ENCODE data around the gene TNFAIP6.
"Not testable (repeated sequence)": the region's sequence is repeated elsewhere in the genome, so short reads cannot be mapped to it uniquely, and the experiment has no call there.

The TNFAIP6 gene, protein sequence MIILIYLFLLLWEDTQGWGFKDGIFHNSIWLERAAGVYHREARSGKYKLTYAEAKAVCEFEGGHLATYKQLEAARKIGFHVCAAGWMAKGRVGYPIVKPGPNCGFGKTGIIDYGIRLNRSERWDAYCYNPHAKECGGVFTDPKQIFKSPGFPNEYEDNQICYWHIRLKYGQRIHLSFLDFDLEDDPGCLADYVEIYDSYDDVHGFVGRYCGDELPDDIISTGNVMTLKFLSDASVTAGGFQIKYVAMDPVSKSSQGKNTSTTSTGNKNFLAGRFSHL

DNA sequence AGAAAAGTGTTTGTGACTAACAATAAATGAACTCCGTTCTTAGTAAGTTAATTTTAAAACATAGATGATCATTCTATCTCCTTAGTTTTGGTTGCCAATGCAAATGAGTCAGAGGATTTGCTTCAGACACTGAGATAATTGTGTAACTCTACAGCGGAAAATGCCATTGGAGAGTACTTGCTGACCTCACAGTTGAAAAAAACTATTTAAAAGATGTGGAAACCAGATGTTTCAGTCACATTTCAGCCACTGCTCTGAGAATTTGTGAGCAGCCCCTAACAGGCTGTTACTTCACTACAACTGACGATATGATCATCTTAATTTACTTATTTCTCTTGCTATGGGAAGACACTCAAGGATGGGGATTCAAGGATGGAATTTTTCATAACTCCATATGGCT lies at the start of gene TNFAIP6:
TNFAIP6 (plus strand) TSS at position 234 of the 400 bp plus-strand sequence; CDS start at position 309, 75 bp downstream.
- DNase-seq (ENCODE audit: low read depth): no peak

DNA sequence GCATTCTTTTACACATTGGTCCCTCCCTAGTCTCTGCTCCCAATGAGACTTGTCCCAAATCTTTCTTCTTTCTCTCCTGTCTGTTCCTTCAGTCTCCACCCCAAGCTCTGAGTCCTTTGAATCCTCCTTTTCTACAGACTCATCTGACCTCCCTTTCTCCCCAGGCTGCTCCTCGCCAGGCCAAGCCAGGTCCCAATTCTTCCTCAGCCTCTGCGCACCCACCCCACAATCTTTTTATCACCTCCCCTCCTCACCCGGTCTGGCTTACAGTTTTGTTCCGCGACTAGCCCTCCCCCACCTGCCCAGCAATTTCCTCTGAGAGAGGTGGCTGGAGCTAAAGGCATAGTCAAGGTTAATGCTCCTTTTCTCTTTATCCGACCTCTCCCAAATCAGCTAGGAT lies 47.1 kb upstream of the TNFAIP6 start:
- not testable (repeated sequence) for DNase-seq (ENCODE audit: low read depth)

DNA sequence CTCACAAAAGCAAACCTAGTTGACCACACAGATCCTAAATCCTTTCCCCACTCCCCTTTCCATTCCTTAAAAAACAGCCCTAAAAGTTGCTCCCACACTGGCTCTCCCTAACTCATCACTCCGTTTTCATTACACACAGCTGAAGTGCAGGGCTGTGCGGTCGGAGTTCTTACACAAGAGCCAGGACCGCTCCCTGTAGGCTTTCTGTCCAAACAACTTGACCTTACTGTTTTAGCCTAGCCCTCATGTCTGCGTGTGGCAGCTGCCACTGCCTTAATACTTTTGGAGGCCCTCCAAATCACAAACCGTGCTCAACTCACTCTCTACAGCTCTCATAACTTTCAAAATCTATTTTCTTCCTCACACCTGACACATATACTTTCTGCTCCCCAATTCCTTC lies 45.0 kb upstream of the TNFAIP6 start:
- not testable (repeated sequence) for DNase-seq (ENCODE audit: low read depth)

DNA sequence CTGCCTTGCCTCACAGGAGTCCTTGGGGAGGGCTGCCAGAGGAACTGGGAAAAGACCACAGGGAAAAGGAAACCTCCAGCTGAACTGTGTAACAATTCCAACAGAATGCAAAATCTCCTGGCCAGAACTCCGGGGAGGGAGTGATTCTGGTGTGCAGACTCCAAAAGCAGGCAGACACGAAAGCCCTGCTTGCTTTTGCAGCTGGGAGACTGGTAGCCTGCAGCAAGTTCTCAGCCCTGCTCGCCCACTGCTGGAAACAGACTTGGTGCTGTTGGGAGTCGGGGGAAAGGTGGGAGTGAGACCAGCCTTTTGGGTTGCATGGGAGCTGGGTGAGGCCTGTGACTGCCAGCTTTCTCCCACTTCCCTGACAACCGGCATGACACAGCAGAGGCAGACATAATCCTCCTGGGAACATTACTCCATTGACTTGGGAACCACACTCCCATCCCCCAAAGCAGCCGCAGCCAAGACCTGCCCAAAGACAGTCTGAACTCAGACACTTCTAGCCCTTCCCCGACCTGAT lies 42.0 kb upstream of the TNFAIP6 start:
- no peak for DNase-seq (ENCODE audit: low read depth)

DNA sequence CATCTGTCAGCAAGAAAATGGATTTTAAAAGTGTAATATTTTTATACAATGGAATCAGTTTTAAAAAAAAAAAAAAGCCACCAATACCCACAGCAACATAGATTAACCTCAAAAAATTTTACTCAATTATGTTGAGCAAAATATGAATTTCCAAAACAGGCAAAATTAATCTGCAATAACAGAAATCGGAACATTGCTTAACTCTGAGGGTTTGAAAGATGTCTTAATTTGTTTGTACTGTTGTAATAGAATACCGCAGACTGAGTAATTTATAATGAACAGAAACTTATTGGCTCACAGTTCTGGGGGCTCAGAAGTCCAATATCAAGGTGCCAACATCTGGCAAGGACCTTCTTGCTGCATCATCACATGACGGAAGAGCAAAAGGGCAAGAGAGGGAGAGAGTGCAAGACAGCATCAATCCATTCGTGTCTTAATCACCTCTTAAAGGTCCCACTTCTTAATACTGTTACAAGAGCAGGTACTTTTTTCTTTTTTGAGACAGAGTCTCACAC lies 31.8 kb upstream of the TNFAIP6 start:
- DNase-seq (ENCODE audit: low read depth): no peak

DNA sequence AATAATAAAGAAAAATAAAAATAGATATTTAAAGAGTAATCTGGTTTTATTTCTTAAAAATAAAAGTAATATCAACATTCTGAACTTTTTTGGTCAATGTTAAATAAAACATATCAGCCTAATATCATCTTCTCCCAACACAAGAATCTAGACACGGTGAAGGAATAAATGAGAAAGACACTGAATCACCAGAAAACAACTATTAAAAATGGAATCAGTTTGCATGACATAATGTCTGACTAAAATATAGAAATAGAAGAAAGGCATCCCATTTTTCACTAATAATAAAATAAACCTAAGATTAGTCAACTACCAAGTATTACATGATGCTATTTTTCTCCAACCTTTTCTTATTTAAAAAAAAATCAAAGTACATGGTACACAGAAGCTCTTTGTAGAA lies 30.8 kb upstream of the TNFAIP6 start:
- DNase-seq (ENCODE audit: low read depth): no peak

DNA sequence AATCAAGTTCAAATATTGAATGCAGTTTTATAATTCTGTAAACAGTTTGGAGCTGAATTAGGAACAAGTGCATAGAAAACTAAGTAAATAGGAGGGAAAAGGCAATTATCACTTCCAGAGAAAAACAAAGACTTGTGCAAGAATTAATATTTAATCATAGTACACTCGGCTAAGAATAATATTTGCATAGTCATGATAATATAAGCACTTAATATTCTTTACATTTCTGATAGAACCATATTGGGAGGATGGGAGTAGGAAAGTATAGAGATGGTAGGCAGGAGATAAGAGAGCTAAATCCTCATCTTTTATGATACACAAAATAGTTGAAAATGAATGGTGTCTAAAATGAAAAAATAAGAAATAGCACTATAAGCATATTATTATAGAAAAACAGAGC lies 27.4 kb upstream of the TNFAIP6 start:
- no peak for DNase-seq (ENCODE audit: low read depth)

DNA sequence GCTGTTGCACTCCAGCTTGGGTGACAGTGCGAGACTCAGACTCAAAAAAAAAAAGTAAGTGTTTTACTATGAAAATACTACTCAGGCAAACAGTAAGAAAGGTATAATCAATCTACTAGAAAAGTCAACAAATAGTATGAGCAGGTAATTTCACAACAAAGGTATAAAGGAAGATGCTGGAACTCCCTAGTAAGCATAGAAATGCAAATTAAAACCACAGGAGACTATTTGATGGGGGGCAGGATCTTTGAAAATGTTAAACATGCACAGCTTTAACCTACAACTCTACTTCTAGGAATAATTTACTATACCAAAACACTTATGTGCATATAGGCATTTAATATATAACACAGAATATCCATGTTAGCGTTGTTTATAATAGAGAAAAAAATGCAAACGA lies 24.3 kb upstream of the TNFAIP6 start:
- no peak for DNase-seq (ENCODE audit: low read depth)

DNA sequence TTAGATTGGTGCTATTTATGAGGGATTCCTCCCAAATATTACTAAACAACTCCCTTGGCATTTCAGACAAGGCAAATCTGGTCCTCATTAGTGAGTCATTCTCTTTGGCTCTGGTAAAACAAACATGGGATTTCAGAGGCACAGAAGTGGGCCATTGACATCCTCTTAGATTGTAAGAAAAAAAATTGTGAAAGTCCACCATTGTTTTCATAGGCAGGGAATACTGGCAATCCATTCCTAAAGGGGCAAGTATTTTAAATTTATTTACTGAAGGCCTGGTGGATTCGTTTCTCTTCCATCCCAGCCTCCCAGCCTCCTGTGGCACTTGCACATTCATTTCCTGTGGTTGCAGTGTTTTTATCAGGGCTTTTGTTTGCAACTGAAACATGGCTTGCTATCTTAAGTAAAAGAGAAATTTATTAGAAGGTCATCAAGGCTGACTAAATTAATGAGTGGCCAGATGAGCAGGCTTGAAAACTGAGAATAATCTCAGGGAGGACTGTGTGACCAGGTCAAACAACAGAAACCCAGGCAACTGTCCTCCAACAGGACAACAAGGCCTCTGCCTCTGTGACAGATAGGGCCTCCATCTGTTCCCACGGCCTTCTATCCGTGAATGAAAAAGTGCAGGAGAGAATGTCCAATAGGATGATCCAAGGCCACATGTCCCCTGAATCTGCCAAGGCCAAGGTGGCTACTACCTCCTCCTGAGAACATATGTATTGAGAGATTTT lies 23.1 kb upstream of the TNFAIP6 start:
- no peak for DNase-seq (ENCODE audit: low read depth)

DNA sequence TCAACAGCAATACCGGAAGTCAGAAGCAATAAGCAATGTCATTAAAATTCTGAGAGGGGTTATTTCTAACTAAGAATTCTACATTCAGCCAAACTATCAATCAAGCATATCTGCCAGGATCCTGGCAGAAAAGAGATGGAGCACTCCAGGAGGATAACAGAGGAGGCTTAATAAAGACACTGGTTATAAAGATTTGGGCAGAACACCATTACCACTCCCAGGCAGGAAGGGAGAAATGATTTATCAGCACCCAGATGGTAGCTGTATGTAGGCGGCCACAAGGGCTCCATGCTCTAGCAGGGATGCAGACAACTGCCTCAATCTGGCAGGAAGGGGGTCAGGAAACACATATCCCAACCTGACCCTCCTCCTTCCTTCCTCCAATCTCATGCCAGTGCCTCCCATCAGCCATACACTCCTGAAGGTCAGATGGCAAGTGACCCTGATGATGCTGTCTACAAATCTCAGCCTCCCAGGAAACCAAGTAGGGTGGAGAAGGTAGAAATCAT lies 20.5 kb upstream of the TNFAIP6 start:
- DNase-seq (ENCODE audit: low read depth): no peak

DNA sequence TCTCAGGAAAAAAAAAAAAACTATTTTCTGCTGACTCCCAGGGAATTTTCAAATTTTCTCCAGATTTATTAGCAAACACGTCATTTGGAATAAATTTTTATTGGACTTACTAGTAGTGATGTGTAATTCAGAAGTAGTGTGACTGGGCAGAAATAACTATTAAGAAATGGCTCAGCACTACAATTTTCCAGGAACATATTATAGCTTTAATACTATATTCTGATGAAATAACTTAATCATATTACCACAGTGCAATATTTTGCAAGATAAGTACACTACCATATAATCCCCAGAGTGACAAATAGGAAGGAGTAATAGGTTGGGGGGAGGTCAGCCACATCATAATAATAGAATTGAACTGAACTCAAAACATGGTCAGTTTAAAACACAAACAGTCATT lies 19.7 kb upstream of the TNFAIP6 start:
- DNase-seq (ENCODE audit: low read depth): no peak

DNA sequence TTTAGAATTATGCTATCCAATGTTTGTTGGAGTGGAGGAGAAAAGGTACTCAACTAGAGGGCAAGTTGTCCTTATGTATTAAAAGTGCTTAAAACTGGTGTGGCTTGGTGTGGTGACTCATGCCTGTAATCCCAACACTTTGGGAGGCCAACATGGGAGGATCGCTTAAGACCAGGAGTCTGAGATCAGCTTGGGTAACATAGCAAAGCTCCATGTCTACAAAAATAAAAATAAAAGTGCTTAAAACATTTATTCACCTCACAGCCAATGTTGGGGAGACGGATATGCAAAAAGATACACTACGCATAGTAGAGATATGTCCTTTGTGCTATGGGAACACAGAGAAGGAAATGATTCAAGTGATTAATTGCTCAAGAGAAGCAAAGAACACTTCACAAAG lies 19.3 kb upstream of the TNFAIP6 start:
- no peak for DNase-seq (ENCODE audit: low read depth)

DNA sequence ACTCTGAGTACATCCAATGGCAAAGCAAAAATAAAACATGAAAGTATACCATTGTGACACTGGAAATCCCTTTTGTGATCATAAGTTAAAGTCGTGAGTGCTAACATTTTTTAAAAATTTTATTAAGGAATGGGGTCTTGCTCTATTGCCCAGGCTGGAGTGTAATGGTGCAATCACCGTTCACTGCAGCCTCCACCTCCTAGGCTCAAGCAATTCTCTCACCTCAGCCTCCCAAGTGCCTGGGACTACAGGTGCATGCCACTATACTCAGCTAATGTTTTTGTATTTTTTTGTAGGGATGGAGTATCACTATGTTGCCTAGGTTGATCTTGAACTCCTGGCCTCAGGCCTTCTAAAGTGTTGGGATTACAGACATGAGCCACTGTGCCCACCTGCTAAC lies 14.3 kb upstream of the TNFAIP6 start:
- DNase-seq (ENCODE audit: low read depth): no peak

DNA sequence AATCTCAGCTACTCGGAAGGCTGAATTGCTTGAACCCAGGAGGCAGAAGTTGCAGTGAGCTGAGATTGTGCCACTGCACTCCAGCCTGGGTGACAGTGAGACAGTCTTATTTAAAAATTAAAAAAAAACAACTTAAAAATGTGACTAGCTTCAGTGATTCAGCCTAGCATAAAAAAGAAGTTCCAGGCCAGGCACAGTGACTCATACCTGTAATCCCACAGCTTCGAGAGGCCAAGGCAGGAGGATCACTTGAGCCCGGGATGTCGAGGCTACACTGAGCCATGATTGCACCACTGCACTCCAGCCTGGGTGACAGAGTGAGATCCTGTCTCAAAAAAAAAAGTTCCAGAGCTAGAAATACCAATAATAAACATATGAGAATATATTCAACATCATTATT lies 13.2 kb upstream of the TNFAIP6 start:
- not testable (repeated sequence) for DNase-seq (ENCODE audit: low read depth)

DNA sequence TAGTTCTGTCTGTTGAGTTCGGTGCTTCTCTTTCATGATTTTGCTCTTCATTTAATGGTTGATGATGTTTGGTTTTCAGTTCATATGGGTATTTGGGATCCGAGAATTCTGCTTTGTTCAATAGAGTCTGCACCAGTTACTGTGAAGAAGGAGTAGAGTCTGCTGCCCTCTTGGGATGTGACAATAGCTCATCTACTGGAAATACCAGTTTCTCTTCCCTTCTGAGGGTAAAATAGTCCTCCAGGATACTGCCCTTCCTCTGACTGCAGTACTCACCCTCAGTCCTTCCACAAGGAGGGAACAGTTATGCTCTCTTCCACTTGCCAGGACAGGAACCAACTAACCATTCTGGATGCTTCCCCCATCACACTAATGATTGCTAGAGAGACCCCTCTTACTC lies 12.5 kb upstream of the TNFAIP6 start:
- no peak for DNase-seq (ENCODE audit: low read depth)

DNA sequence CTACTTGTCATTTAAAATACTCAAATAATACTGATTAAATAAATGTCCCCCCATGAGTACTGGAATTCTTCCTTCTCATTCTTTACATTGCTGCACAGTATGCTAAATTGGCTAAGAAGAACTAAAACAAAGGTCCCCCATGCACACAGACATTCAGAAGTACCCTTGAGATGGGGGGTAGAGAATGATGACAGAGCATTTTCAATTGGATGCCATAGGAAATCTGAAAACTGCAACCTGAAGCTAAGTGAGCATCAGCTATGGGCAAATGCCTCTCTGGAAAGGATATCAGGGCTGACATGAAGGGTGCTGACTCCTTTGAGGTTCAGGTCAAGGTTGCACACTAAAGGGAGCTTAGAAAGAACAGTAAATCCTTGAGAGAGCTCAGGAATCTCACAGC lies 10.1 kb upstream of the TNFAIP6 start:
- DNase-seq (ENCODE audit: low read depth): no peak

DNA sequence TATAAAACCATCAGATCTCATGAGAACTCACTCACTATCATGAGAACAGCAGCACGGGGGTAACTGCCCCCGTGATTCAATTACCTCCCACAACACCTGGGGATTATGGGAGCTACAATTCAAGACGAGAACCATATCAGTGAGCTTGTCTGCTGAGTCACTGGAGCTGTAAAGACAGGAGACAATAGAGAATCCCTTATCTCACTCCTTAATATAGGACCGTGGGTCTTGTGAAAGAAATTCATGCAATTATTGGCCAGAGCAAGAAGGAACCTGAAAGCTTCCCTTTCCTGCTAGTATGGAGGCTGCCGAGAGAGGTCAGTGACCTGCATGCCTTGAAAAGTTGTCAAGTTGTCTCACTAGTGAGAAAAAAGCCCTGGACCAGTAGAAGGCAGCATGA lies 9.5 kb upstream of the TNFAIP6 start:
- no peak for DNase-seq (ENCODE audit: low read depth)

DNA sequence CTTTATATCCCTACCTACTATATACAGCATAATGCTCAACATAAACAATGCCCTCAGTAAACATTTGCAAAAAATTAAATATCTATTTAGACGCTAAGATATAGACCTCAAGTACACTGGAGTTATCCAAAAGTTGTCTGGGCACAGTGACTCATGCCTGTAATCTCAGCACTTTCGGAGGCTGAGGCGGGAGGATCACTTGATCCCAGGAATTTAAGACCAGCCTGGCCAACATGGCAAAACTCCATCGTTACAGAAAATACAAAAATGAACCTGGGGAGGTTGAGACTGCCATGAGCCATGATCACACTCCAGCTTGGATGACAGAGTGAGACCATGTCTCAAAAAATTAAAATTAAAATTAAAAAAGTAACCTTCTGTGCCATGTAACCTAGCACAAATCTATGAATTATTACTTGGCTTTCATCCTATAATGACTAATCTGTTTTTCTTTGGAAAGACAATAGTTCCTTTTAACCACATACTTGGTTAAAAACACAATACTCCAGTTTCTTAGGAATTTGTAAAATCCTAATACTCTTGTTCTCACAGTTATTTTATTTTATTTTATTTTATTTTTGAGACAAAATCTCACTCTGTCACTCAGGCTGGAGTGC lies 6.7 kb upstream of the TNFAIP6 start:
- no peak for DNase-seq (ENCODE audit: low read depth)

DNA sequence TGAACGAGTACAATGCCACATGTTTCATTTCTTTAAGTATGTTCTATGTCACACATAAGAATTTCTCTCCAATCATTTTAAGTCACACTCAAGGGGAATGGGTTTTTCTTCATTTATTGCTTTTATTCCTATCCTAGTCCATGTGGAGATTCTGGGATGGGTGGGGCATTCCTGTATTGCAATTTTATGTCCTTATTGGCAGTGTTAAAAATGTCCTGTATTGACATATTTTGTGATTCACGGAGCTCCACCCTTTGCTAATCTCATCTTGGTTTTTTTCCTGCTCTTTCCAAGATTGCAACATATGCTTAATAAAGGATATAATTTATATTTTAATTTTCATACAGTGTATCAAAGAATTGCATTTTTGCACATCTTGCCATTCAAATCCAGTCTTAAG lies 3.4 kb upstream of the TNFAIP6 start:
- no peak for DNase-seq (ENCODE audit: low read depth)

DNA sequence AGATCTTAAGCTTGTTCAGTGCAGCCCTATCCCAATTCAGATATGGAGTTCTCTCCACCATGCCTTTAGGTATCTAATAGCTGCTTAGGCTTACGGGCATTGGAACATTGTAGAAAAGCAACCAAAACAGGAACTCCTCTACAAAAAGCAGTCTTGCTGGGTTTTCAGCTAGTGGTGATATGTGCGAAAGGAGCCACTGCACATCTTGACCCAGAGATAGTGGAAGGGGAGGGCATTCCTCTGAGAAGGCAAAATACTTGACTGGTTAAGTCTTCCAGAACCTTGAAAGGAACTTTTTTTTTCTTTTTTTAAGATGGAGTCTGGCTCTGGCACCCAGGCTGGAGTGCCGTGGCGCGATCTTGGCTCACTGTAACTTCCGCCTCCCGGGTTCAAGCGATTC lies 2.6 kb upstream of the TNFAIP6 start:
- DNase-seq (ENCODE audit: low read depth): no peak

DNA sequence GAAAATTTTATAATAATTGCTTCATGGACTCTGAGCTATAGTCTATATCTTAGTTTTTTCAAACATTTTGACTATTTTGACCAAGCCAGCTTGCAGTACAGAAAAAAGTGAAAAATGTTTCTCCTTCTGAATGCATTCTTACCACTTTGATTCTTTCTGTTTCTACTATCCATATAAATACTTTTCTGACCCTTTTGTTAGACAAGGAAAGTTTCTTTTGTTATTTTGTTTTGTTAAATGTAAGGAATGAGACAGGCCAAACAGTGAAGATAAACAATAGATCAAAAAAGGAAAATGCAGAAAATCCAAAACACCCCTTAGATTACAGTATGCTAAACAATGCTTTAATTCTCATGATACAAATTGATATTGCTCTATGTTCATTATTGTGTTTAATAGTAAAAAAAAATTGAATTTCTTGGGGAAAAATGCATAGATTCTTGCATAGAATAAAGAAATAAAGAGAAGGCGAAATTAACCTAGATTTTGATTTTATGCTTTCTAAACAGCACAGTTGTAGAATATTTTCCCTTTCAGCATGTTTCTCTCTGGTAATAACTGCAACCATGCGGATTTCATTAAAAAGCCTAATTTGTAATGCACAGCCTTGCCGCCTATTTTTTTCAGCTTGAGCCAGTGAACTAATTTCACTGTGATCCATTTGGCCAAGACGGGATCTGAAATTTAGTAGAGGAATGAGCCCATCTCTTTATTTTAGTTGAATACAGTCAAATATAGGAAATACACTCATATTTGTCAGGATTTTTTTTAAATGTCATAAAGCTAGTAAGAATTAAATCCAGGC lies 976 bp downstream of the TNFAIP6 start:
- DNase-seq (ENCODE audit: low read depth): no peak
